Stimulated activated CD4-positive, alpha-beta T cell treated with anti-CD3 and anti-CD28 coated beads, TNF-alpha, amount 100 ng/mL, for 4 hours (primary cell): ENCODE measurements around the gene VCAN.
"Not testable (repeated sequence)": the region's sequence is repeated elsewhere in the genome, so short reads cannot be mapped to it uniquely, and the experiment has no call there.

Experiments
- DNase-seq, 3 experiments: peaks; one replicate each; pipeline ENCODE4 v3.0.0-alpha.2; 2020; ENCODE audit warnings: low read depth in 3 of 3

The VCAN gene

DNA sequence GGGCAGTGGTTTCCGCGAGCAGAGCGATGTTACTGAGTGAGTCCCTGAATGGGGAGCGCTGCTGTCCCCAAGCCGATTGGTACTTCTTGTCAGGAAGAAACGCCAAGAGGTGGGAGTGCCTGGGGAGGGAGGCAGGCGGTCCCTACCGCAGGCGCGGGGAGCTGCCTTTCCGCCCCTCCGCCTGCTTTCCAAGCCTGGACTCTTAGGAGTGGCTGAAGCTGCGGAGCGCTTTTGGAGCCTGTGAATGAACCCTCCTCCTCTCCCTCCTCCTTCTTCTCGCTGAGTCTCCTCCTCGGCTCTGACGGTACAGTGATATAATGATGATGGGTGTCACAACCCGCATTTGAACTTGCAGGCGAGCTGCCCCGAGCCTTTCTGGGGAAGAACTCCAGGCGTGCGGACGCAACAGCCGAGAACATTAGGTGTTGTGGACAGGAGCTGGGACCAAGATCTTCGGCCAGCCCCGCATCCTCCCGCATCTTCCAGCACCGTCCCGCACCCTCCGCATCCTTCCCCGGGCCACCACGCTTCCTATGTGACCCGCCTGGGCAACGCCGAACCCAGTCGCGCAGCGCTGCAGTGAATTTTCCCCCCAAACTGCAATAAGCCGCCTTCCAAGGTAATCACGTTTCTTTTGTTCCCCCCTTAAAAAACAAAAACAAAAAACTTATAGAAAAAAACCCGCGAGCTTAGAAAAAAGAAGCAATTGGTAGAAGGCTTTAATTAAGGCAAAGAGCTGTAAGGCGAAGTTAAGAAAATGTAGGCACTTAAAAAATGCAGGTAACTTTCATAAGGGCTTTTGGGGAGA, at the start of gene VCAN:
Gene VCAN, plus strand, starts transcription at position 340 of the 808 bp plus-strand sequence. CDS start 11,775 bp downstream, outside the sequence.
- no peak for DNase-seq

DNA sequence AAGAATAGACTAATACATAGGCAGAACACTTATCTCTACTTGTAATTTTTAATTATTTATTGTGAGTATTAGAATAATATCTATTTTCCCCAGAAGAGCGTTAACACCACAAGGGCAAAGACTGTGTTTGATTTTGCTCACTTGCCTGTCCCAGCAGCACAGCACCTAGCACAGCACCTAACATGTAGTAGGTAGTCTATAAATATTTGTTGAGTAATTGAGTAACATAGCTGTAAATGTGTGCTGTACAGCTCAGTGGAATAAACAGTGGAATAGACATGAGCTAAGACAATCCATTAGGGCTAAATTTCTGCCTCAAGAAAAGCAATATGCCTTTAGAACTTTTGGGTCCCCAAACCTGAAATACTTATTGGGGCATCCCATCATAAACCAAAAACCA, 49.3 kb upstream of the VCAN start:
- DNase-seq = no peak

DNA sequence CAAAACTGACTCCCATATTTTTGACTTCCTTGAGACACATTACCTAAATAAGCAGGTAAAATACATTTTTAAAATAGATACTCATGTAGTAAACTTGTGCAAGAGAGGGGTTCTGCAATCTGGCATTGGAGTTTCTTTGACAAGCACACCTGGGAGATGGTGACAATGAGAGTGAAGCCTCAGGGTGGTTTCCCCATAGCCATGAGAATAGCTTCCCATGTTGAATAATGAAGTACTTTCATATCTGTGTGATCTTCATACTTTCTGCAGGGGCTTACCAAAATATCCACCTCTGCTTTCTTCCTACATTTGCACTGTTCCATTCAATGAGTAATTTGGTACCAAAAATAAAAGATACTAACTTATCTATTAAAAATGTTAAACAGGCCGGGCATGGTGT, 44.7 kb upstream of the VCAN start:
- no peak for DNase-seq

DNA sequence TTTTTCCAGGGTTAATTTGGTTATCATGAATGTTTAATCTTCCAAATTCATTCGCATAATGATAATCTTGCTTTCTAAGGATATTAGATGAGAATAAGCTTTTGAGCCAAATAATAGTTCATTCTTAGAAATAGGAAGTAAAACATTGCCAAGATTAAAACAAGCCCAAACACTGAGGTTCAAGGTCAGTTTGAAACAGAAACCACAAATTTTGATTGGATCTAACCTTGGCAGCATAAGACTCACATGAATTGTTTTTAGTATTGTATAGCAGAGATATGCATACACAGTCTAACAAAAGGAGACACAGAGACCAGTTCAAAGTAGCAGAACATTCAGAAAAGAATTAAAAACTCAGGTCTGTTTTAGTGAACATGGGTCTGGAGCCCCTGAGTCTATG, 43.4 kb upstream of the VCAN start:
- DNase-seq = no peak

DNA sequence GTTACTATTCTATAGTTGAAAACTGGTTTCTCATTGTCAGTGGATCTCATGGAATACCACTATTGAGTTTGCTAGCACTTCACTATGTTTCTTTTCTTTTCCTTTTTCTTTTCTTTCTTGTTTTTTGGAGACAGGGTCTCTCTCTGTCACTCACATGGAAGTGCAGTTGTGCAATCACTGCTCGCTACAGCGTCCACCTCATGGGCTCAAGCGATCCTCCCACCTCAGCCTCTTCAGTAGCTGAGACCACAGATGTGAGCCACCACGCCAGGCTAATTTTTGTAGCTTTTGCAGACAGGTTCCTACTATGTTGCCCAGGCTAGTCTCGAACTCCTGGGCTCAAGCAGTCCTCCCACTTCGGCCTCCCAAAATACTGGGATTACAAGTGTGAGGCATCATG, 42.7 kb upstream of the VCAN start:
- no peak for DNase-seq

DNA sequence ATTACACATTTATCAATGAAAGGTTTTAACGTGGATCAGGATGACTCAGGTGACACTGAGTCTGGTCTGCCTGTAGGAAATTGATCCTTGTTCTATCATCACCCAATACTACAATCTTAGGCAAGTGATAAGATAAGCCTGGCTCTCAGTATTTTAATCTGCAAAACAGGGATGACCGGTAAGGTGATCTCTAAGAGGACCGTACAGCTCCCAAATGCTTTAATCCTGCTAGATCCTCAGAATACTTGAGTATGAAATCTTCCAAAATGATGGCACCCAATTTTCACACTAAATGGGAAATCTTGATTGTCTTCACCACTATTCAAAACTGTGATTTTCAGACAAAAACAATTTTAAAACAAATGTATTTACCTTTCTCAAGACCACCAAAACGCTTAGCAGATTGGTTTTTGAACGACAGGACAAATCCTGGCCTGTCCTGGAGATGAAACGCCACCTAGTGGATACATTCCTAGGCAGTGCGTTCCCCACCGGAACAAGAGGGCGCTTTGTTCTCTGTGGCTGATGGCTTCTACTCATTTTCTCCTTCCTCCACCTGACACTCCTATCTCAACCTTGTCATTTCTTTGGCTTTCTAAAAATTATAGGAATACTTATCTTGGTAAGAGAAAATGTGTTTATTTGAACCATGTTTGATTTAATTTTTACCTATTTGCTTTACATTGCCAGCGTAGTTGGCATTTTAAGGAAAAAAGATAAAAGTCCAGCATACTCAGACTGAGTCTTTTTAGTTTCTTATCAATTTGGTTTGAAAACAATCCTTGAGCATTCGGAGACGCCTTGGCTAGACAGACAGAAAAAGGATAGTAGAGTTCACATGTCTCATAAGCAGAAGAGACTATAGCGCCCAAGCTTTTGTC, 41.2 kb upstream of the VCAN start:
- peak in 2 of 3 experiments; percentile 2 to 16 for DNase-seq

DNA sequence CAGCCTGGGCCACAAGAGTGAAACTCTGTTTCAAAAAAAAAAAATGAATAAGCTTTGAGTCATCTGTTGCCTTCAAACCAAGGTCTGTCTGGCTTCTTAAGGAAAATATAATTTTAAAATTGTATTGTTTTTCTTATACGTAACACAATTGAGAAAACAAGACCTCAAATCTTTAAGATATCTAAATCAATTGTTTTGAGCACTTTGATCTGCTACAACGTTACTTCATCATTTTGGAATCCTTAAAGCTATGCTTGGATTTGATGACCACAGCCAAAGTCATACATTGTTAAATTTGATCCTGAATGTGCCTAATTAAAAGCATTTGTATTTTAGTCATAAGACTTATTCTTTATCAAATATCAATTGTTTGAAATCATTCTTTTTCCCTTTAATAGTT, 37.7 kb upstream of the VCAN start:
- no peak for DNase-seq

DNA sequence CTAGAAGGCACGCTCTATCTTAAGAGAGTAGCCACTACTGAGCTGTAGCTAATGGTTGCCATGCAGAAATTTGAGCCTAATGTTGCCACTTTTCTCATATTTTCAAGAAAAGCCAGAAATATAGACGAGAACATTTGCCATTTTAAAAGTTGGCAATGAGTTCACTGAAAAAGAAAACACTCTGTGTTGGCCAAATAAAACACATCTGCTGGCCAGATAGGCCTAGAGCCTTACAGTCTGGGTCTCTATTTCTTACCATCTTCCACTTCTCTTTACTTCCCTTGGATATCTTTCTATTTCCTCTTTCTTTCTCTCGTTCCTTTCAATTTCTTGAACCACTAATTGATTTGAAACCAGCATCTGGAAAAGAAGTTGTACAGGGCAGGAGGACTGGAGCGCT, 36.6 kb upstream of the VCAN start:
- no peak for DNase-seq

DNA sequence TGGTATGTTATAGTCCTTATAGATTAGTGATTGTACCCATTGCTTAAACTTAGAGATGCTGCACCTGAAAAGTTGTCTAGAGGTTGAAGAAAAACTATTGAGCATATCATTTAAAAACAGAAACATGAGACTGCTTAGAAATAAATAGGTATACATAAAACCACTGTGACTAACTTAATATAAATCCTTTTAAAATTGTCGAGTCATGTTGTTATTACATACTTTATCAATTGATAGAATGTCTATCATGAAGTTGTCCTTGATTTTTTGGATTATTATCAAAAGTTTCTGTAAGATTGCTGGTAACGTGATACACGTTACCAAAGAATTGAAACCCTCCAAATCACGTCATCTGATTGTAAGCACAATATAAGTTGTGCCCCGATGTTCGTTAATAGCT, 35.3 kb upstream of the VCAN start:
- no peak for DNase-seq

DNA sequence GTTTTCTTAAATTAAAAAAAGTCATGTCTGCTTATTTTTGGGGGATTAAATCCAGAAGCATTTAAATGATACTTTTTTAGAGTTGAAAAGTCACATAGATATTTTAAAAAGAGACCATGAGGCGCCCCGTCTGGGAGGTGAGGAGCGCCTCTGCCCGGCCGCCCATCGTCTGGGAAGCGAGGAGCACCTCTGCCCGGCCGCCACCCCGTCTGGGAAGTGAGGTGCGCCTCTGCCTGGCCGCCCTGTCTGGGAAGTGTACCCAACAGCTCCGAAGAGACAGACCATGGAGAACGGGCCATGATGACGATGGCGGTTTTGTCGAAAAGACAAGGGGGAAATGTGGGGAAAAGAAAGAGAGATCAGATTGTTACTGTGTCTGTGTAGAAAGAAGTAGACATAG, 33.8 kb upstream of the VCAN start:
- DNase-seq = not testable (repeated sequence)

DNA sequence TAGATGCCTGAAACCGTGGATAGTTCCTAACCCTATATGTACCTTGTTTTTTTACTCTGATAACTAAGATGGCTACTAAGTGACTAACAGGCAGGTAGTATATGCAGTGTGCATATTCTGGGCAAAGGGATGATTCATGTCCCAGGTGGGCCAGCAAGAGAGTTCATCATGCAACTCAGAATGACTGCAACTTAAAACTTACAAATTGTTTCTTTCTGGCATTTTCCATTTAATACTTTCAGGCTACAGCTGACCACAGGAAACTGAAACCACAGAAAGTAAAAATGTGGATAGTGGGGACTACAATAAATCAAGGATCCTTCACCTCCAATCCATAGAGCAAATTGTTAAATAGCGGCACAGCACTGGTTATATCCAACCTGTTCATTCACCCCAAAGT, 30.7 kb upstream of the VCAN start:
- no peak for DNase-seq

DNA sequence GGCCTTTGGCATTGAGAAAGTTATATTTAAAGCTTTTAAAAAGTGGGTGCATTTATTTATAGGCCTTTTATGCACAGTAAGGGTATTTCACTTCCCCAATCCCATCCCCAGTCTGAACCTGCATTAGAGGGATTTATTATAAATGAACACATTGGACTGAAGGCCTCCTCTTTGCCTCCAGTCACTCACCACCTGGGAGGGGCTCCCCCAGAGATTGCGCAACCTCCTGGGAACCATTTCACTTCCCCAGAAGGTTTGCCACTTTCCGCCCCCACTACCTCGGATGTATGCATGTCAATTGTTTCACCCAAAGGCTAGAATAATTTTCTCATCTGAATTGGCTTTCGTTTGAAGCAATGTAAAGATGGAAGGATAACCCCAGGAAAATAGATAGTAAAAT, 29.8 kb upstream of the VCAN start:
- no peak for DNase-seq

DNA sequence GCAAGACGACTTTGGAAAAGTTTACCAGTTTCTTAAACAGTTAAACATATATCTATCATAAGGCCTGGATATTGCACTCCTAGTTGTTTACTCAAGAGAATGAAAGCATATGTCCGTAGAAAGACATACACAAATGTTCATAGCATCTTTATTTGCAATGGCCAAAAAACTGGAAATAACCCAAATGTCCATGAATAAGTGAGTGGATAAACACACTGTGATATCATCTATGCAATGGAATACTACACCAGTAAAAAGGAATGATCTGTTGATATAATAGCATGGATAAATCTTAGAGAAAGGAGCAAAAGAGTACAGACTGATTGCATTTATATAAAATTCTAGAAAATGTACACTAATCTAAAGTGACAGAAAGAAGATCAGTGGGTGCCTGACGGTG, 28.0 kb upstream of the VCAN start:
- DNase-seq = no peak

DNA sequence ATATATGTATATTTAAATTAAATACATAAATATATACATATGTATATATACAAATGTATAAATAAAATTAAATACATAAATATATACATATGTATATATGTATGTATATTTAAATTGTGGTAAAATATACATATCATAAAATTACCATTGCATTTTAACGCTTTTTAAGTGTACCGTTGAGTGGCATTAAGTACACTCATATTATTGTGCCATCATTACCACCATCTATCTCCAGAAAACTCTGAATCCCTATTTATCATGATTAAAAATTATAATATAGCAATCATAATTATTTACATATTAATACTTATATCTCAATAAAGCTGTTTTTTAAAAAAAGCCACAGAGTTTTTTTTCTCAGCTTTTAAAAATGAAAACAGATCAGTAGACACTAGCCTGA, 27.1 kb upstream of the VCAN start:
- no peak for DNase-seq

DNA sequence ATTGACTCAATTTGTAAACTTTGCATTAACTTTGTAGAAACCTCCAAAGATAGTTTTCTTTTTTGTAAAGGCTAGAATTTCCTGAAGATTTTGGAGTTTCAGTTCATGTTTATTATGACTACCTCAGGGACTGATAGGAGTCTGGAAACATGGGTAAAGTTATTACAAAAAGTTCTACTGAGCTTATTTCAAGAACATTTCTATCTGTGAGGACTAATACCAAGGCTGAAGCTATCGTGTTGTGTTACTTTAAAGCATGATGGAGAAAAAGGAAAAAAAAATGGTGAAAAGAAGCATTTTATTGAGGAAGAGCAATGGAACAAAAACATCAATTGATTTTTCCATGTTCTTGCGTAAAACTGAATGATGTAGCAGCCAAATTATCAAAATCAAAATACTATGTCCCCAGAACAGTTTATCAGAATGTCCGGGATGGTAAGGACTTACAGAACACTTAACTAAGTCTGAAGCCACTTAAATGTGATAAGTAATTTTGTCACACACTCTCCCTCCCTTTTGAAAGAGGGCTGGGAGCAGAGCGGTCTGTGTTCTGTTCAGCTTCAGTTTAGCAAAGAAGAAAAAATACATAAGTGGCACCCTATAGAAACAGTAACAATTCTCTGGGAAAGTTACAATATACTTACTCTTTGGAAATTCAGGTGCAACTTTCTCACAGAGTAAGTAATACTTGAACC, 25.1 kb upstream of the VCAN start:
- no peak for DNase-seq

DNA sequence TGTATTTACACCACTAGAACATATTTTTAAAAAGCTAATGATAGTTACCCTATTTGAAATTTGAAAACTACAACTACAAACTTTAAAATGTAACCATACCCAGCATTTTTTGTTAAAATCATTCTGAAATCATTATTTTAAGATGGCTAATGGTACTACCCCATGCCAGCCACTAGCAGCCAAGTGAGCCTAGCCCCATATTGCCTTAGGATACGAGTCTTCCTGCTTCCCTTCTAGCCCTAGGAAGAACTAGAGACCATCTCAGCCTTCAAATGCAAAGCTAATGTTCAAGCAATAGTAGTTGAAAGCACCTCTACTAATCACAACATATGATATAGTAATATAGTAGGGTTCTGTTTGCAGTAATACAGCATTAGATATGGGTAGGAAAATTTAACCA, 24.0 kb upstream of the VCAN start:
- no peak for DNase-seq

DNA sequence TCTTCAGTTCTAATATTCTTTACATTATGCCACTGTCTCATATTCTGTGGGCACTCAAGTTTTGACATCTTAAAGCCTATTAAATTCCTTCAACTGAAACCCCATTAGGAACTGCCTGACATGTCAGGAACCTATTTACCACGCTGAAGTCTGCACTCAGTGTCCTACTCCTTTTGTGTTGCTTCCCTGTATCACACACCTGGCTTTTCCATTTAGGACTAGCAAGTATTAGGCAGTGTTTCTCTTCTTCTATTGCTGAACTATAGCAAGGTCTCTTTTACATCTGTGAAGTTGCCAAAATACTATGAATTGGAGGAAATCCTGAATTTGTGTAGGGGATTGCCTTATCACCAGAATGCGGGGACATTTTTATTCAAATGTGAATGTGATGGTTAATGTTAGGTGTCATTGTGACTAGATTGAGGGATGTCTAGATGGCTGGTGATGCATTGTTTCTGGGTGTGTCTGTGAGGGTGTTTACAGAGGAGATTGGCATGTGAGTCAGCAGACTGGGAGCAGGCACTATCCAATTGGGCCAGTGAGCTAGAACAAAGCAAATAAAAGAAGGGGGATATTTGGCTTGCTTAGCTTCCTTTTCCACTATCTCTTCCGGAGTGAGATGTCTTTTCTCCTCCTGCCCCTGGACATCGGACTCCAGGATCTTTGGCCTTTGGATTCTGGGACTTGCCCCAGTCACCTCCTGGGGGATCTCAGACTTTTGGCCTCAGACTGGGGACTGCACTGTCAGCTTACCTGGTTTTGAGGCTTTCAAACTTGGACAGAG, 21.2 kb upstream of the VCAN start:
- no peak for DNase-seq

DNA sequence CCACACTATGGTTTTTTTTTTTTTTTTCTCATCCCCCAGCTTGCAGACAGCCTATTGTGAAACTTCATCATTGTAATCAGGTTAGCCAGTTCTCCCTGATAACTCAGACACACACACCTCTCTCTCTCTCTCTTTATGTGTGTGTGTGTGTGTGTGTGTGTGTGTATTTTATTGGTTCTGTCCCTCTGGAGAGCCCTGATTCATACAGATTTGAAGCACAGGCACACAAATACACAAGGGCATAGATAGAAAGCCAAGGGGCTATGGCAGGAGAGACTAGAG, 20.6 kb upstream of the VCAN start:
- no peak for DNase-seq

DNA sequence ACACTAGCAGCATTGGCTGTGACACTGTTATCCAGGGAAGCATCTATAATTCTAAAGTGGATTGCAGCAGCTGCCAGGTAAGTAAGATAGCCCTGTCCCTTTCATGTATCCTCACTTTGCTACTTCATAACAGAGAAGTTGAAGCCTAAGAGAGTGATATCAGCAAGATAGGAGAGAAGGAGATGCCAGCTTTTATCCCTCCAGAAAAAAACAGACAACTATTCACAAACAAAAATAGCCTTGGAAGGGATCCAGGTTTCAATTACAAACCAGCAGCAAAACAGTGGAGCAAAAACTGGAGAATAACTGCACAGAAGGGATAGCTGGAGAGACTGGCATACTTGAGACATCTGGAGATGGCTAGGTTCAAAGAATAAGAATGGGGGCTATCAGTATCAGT, 19.6 kb upstream of the VCAN start:
- no peak for DNase-seq

DNA sequence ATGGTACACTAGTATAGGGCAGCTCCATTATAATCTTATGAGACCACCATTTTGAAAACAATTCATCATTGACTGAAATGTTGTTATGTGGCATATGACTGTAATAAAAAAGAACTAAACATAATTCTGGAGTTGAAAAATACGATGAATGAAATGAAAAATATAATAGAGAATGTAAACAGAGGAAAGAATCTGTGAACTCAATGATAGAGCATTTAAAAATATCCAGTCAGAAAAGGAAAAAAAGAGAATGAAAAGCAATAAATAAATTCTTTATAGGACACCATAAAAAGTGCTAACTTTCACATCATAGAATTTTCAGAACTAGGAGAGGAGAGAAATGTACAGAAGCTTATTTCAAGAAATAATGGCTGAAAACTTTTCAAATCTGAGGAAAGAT, 17.6 kb upstream of the VCAN start:
- DNase-seq = no peak

DNA sequence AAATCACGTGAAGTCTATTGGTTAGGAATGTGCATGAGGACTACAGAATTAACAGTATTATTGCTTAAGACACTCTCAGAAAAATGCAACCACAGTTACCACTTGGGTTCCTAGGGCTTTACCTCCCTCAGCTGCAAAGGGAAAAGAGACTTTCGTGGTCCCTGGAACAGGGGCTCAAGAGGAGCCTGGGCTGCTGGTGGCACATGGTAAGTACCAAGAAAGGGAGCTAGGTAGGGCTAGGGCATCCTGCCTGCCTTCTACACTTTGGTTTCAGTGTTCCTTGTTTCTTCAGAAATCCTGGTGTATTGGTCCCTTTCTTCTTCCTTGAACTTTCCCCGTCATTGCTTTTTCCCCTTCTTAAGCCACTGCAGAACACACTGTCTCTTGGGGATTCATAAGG, 7.3 kb upstream of the VCAN start:
- DNase-seq = no peak
